ENCODE data around the gene MXRA8. TPM values are rescaled to one million over a fixed set of nuclear protein-coding genes. Genes with fewer than 3 reads are reported as not detected.

The MXRA8 gene
- polyA plus RNA-seq, 4 donors: 177 to 242 (median 190) TPM

- DNase-seq (ENCODE audit: low read depth in 4 of 4, low spot score in 3 of 4): no peak
Observed at GRCh38 chr1:1352786-1353388, 5.5 kb downstream of the MXRA8 start.

GRCh38 chr1:1351511-1352427, 6.6 kb downstream of the MXRA8 start:
- no peak for DNase-seq (ENCODE audit: low read depth in 4 of 4, low spot score in 3 of 4)

GRCh38 chr1:1349256-1350012, 8.9 kb downstream of the MXRA8 start, which contains the start of gene DVL1:
Gene DVL1 (minus strand): TSS chr1:1349418. CDS start chr1:1349065, 353 bp downstream.
- DNase-seq (ENCODE audit: low read depth in 4 of 4, low spot score in 3 of 4): peak in 1 of 4 donors; percentile 72

- no peak for DNase-seq (ENCODE audit: low read depth in 4 of 4, low spot score in 3 of 4)
Observed at GRCh38 chr1:1348420-1349255, 9.7 kb downstream of the MXRA8 start.

GRCh38 chr1:1347663-1348419, 10.5 kb downstream of the MXRA8 start:
- DNase-seq (ENCODE audit: low read depth in 4 of 4, low spot score in 3 of 4): no peak

GRCh38 chr1:1347026-1347595, 11.2 kb downstream of the MXRA8 start:
- no peak for DNase-seq (ENCODE audit: low read depth in 4 of 4, low spot score in 3 of 4)

GRCh38 chr1:1346501-1346890, 11.9 kb downstream of the MXRA8 start:
- no peak for DNase-seq (ENCODE audit: low read depth in 4 of 4, low spot score in 3 of 4)

- DNase-seq (ENCODE audit: low read depth in 4 of 4, low spot score in 3 of 4): no peak
Observed at GRCh38 chr1:1345860-1346500, 12.4 kb downstream of the MXRA8 start.

- DNase-seq (ENCODE audit: low read depth in 4 of 4, low spot score in 3 of 4): no peak
Observed at GRCh38 chr1:1345384-1345783, 13.0 kb downstream of the MXRA8 start.

- no peak for DNase-seq (ENCODE audit: low read depth in 4 of 4, low spot score in 3 of 4)
Observed at GRCh38 chr1:1344655-1345361, 13.5 kb downstream of the MXRA8 start.

GRCh38 chr1:1343811-1344421, 14.4 kb downstream of the MXRA8 start:
- no peak for DNase-seq (ENCODE audit: low read depth in 4 of 4, low spot score in 3 of 4)

- DNase-seq (ENCODE audit: low read depth in 4 of 4, low spot score in 3 of 4): no peak
Observed at GRCh38 chr1:1342584-1343115, 15.7 kb downstream of the MXRA8 start.

GRCh38 chr1:1342061-1342562, 16.2 kb downstream of the MXRA8 start:
- no peak for DNase-seq (ENCODE audit: low read depth in 4 of 4, low spot score in 3 of 4)

GRCh38 chr1:1341549-1342021, 16.8 kb downstream of the MXRA8 start:
- no peak for DNase-seq (ENCODE audit: low read depth in 4 of 4, low spot score in 3 of 4)

GRCh38 chr1:1340791-1341548, 17.4 kb downstream of the MXRA8 start:
- DNase-seq (ENCODE audit: low read depth in 4 of 4, low spot score in 3 of 4): no peak

- no peak for DNase-seq (ENCODE audit: low read depth in 4 of 4, low spot score in 3 of 4)
Observed at GRCh38 chr1:1340185-1340584, 18.2 kb downstream of the MXRA8 start.
